Measurements from ENCODE around the gene FAXC.

DNA sequence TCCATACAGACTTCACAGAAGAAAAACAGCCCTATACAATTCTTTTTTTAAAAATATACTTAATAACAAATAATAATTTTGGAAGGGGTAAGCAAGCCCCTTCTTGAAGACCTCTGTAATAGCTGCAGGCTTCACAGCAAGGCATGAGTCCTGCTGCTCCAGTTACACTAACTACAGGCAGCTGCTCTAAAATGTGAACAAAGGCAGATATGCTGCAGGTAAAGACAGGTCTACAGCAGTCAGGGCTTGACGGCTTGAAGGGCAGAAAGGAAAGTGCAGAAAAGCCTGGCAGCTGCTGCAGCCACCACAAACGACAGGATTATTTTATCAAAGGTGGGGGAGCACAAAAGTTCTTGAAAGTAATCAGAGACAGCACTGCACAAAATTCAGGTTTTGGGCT is 11.3 kb downstream of the FAXC start:
- TF ChIP-seq, protein P1, sequence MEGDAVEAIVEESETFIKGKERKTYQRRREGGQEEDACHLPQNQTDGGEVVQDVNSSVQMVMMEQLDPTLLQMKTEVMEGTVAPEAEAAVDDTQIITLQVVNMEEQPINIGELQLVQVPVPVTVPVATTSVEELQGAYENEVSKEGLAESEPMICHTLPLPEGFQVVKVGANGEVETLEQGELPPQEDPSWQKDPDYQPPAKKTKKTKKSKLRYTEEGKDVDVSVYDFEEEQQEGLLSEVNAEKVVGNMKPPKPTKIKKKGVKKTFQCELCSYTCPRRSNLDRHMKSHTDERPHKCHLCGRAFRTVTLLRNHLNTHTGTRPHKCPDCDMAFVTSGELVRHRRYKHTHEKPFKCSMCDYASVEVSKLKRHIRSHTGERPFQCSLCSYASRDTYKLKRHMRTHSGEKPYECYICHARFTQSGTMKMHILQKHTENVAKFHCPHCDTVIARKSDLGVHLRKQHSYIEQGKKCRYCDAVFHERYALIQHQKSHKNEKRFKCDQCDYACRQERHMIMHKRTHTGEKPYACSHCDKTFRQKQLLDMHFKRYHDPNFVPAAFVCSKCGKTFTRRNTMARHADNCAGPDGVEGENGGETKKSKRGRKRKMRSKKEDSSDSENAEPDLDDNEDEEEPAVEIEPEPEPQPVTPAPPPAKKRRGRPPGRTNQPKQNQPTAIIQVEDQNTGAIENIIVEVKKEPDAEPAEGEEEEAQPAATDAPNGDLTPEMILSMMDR (IDR thresholded peaks at IDR 0.05; ENCODE audit: extremely low read depth in 1 of 2, insufficient read depth in 1 of 2, low read depth in 1 of 2, low read length in 2 of 2) = no peak
- TF ChIP-seq GATA2 (IDR thresholded peaks at IDR 0.05; ENCODE audit: insufficient read depth, insufficient read length, low read depth, low read length) = no peak
- no peak for TF ChIP-seq POLR2A (IDR thresholded peaks at IDR 0.05; ENCODE audit: low read depth, low read length)
- no peak for TF ChIP-seq EZH2 (IDR thresholded peaks at IDR 0.05; ENCODE audit: borderline replicate concordance, low read depth, low read length, severe bottlenecking)
- no peak for TF ChIP-seq POLR2AphosphoS5 (IDR thresholded peaks at IDR 0.05; ENCODE audit: insufficient read depth, low read depth, low read length)
- TF ChIP-seq JUN (IDR thresholded peaks at IDR 0.05; ENCODE audit: borderline replicate concordance, insufficient read depth, insufficient read length, low read depth) = no peak
- TF ChIP-seq, protein P2, sequence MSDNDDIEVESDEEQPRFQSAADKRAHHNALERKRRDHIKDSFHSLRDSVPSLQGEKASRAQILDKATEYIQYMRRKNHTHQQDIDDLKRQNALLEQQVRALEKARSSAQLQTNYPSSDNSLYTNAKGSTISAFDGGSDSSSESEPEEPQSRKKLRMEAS (IDR thresholded peaks at IDR 0.05; ENCODE audit: insufficient read depth, insufficient read length) = no peak
- TF ChIP-seq FOS (IDR thresholded peaks at IDR 0.05; ENCODE audit: borderline replicate concordance, insufficient read depth, low read length) = no peak

Measured in endothelial cell of umbilical vein (primary cell).